ENCODE measurements around the gene PAGE1.

GRCh38 chrX:49701323-49701722 is 5.5 kb upstream of the PAGE1 start:
- TF ChIP-seq POLR2A (IDR thresholded peaks at IDR 0.05) (no peak), CTCF (IDR thresholded peaks at IDR 0.05) (no peak)
